KMS-11 (cell line): ENCODE results near the gene PHF13.

Experiments used
- H2AFZ ChIP-seq: fragments of 200-600 bp; sonication (generic); 2 replicates; pipeline ENCODE4 v1.6.1; 2016; ENCODE audit warnings: antibody characterized with exemption, mixed run types, low read depth
- H3K27ac ChIP-seq: fragments of 200-600 bp; sonication (generic); 2 replicates; pipeline ENCODE4 v1.6.1; 2016; ENCODE audit warnings: mild to moderate bottlenecking, mixed run types
- H3K27me3 ChIP-seq: fragments of 200-600 bp; sonication (generic); 2 replicates; pipeline ENCODE4 v1.6.1; 2017; ENCODE audit warnings: mild to moderate bottlenecking, low read depth, mixed run types, moderate library complexity; ENCODE audit not compliant: insufficient read depth
- H3K36me3 ChIP-seq: fragments of 200-600 bp; sonication (generic); 2 replicates; pipeline ENCODE4 v1.6.1; 2017; ENCODE audit warnings: mild to moderate bottlenecking, mixed run types; ENCODE audit not compliant: insufficient read depth
- H3K4me1 ChIP-seq: fragments of 200-600 bp; sonication (generic); 2 replicates; pipeline ENCODE4 v1.6.1; 2016; ENCODE audit warnings: mild to moderate bottlenecking, low read depth, mixed run types; ENCODE audit not compliant: poor library complexity, severe bottlenecking
- H3K4me2 ChIP-seq: fragments of 200-600 bp; sonication (generic); 2 replicates; pipeline ENCODE4 v1.7.0; 2016; ENCODE audit warnings: mild to moderate bottlenecking, mixed run types
- H3K4me3 ChIP-seq: fragments of 200-600 bp; sonication (generic); IDR thresholded peaks from 2 replicates; pipeline ENCODE4 v1.6.1; 2017; ENCODE audit warnings: low read depth, low read length, mixed read lengths; ENCODE audit not compliant: insufficient read depth
- H3K79me2 ChIP-seq: fragments of 200-600 bp; sonication (generic); 2 replicates; pipeline ENCODE4 v1.6.1; 2016; ENCODE audit warnings: low read depth, mixed run types; ENCODE audit not compliant: insufficient read depth
- H3K9ac ChIP-seq: fragments of 200-600 bp; sonication (generic); 2 replicates; pipeline ENCODE4 v1.6.1; 2016; ENCODE audit warnings: mild to moderate bottlenecking, mixed run types
- H4K20me1 ChIP-seq: fragments of 200-600 bp; sonication (generic); 2 replicates; pipeline ENCODE4 v1.6.1; 2016; ENCODE audit warnings: mild to moderate bottlenecking, mixed run types; ENCODE audit not compliant: insufficient read depth
- TF ChIP-seq, protein P1 (sequence below): fragments of 200-600 bp; sonication (generic); conservative IDR thresholded peaks from 2 replicates; pipeline ENCODE4 v1.6.1; 2017; ENCODE audit warnings: low read depth, mild to moderate bottlenecking, antibody characterized with exemption, low read length, moderate library complexity, mixed read lengths

PHF13 gene

DNA sequence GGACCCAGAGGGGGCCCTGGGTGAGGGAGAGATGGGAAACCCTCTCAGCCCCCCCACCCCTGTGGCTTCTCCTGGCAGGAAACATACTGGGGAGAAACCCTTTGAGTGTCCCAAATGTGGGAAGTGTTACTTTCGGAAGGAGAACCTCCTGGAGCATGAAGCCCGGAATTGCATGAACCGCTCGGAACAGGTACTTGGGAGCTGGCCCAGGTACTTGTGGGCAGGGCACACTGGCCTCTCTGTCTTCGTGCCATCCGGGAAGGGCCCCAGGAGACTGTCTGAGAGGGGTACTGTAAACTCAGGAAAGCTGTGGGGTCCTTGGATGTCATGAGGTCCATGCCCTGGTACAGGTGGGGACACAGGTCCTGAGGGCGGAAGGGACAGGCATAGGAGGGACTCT is 27.7 kb upstream of the PHF13 start:
- no peak overlapping the region for H3K4me3 ChIP-seq
- H3K4me2 ChIP-seq = no peak overlapping the region
- no peak overlapping the region for H3K27ac ChIP-seq
- no peaks in the 10 kb centered on the region for H3K36me3 ChIP-seq
- H3K9ac ChIP-seq = no peak overlapping the region
- no peaks in the 10 kb centered on the region for H4K20me1 ChIP-seq
- H2AFZ ChIP-seq = no peak overlapping the region
- H3K27me3 ChIP-seq = no peaks in the 10 kb centered on the region
- H3K4me1 ChIP-seq = peaks cover 28% of the 10 kb centered on the region
- peaks cover 4% of the 10 kb centered on the region for H3K79me2 ChIP-seq
- TF ChIP-seq, protein P1, sequence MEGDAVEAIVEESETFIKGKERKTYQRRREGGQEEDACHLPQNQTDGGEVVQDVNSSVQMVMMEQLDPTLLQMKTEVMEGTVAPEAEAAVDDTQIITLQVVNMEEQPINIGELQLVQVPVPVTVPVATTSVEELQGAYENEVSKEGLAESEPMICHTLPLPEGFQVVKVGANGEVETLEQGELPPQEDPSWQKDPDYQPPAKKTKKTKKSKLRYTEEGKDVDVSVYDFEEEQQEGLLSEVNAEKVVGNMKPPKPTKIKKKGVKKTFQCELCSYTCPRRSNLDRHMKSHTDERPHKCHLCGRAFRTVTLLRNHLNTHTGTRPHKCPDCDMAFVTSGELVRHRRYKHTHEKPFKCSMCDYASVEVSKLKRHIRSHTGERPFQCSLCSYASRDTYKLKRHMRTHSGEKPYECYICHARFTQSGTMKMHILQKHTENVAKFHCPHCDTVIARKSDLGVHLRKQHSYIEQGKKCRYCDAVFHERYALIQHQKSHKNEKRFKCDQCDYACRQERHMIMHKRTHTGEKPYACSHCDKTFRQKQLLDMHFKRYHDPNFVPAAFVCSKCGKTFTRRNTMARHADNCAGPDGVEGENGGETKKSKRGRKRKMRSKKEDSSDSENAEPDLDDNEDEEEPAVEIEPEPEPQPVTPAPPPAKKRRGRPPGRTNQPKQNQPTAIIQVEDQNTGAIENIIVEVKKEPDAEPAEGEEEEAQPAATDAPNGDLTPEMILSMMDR = no peak

DNA sequence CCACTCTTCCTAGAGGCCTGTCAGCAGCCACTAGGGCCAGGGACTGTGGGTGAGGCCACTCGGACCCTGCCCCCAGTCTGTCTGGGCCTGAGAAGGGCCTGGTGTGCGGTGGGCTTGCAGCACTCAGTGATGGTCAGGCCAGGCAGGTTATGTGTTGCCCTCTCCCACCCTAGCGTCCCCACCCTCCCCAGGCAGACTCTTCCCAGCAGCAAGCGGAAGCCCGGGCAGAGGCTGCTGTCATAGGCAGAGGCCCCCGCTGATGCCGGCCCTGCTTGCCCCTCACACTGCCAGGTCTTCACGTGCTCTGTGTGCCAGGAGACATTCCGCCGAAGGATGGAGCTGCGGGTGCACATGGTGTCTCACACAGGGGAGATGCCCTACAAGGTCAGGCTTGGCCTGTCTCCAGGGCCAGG is 27.1 kb upstream of the PHF13 start:
- TF ChIP-seq, protein P1 = no peak
- no peak overlapping the region for H3K4me2 ChIP-seq
- H3K79me2 ChIP-seq = no peaks in the 10 kb centered on the region; the same call in 1 of the 2 replicates
- no peaks in the 10 kb centered on the region for H3K27me3 ChIP-seq
- no peaks in the 10 kb centered on the region for H4K20me1 ChIP-seq
- H2AFZ ChIP-seq = no peak overlapping the region
- H3K4me3 ChIP-seq = no peak overlapping the region
- H3K36me3 ChIP-seq = no peaks in the 10 kb centered on the region
- no peak overlapping the region for H3K9ac ChIP-seq
- no peak overlapping the region for H3K27ac ChIP-seq
- H3K4me1 ChIP-seq = peaks cover 22% of the 10 kb centered on the region

DNA sequence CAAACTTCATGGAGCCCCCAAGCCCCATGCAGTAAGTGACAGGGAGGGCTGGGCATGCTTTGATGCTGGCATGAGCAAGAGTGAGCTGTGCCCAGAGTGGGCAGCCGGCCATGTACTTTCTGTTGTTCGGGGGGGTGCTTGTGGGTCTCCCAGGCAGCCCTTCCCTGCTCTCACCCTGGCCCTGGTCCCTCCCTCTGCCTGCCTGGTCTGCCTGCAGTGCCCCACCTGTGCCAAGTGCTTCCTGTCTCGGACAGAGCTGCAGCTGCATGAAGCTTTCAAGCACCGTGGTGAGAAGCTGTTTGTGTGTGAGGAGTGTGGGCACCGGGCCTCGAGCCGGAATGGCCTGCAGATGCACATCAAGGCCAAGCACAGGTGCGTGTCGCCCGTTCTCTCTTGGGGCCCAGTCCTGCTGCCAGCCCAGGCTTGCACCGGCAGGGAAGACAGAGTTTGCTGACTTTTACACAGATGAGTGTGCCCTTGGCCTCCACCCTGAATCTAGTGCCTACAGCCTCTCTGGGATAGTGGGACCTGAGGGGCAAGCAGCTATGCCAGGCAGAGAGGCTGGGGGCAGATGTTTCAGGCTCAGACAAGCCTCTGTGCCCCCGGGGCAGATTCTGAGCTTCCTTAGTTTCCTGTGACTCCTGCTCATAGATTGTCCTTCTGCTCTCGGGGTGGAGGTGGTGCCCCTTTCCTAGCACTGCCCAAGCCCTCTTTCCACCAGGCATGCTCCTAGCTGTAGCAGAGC is 26.1 kb upstream of the PHF13 start:
- no peak overlapping the region for H3K4me2 ChIP-seq
- H3K79me2 ChIP-seq = no peaks in the 10 kb centered on the region; the same call in 1 of the 2 replicates
- no peak overlapping the region for H3K9ac ChIP-seq

DNA sequence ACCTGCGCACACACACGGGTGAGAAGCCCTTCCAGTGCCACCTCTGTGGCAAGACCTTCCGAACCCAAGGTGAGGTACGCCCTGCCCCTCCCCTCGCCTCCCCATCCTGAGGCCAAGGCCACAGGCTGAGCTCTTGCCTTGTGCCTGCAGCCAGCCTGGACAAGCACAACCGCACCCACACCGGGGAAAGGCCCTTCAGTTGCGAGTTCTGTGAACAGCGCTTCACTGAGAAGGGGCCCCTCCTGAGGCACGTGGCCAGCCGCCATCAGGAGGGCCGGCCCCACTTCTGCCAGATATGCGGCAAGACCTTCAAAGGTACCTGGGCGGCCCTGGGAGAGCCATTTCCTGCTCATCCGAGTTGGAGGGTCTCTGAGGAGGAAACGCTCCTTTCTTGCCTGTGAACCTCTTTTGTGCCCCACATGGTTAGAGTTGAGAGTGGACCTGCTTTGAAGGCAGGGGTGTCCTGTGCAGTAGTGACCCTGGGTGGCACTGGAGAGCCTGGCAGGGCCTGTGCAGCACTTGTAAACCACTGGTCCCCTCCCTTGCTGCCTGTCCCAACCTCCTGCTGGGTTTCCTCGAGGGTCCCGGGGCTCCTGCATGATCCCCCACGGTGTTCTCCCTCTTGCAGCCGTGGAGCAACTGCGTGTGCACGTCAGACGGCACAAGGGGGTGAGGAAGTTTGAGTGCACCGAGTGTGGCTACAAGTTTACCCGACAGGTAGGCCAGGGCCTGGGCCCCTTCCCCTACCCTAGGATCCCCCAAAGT is 25.2 kb upstream of the PHF13 start:
- H3K79me2 ChIP-seq = no peaks in the 10 kb centered on the region
- H3K9ac ChIP-seq = no peak overlapping the region
- peaks cover 5% of the 10 kb centered on the region for H3K4me1 ChIP-seq
- H4K20me1 ChIP-seq = no peaks in the 10 kb centered on the region
- H2AFZ ChIP-seq = no peak overlapping the region
- H3K27me3 ChIP-seq = no peaks in the 10 kb centered on the region
- TF ChIP-seq, protein P1 = no peak
- H3K36me3 ChIP-seq = no peaks in the 10 kb centered on the region
- H3K4me2 ChIP-seq = no peak overlapping the region
- no peak overlapping the region for H3K27ac ChIP-seq
- no peak overlapping the region for H3K4me3 ChIP-seq

More for the DNA sequence above, 26.1 kb upstream of the PHF13 start:
- no peaks in the 10 kb centered on the region for H4K20me1 ChIP-seq
- peak overlapping the region; percentile 7; the same call in 1 of the 2 replicates for H3K27ac ChIP-seq
- peaks cover 12% of the 10 kb centered on the region for H3K4me1 ChIP-seq
- H3K27me3 ChIP-seq = no peaks in the 10 kb centered on the region
- H3K36me3 ChIP-seq = no peaks in the 10 kb centered on the region
- H2AFZ ChIP-seq = no peak overlapping the region
- TF ChIP-seq, protein P1 = no peak
- no peak overlapping the region for H3K4me3 ChIP-seq
